ENCODE measurements around the gene KCNK3.
"Not testable (repeated sequence)": the region's sequence is repeated elsewhere in the genome, so short reads cannot be mapped to it uniquely, and the experiment has no call there.

The KCNK3 gene

DNA sequence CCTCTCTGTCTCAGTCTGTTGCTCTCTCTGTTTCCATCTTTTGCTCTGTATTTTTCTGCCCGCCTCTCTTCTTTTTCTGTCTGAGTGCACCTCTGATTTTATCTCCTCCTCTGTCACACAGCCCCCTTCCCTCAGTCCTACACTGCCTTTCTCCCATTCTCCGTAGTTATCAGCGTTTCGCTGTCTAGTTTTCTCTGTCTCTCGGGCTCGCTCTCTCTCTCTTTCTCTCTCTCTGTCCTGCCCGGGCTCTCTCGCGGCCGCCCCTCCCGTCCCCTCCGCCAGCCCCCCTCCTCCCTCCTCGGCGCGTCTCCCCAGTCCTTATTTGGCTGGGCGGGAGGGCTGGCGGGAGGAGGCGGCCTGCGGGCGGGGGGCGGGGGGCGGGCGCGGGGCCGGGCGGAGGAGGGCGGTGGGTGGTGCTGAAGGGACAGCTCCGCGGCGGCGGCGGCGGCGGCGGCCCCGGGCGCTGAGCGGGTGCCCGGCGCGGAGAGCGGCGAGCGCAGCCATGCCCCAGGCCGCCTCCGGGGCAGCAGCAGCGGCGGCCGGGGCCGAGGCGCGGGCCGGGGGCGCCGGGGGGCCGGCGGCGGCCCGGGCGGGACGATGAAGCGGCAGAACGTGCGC lies at the start of gene KCNK3:
KCNK3 (plus strand) TSS at position 444 of the 618 bp plus-strand sequence; CDS start at position 598, 154 bp downstream.
- DNase-seq (ENCODE audit: extremely low read depth in 1 of 2, low read depth in 1 of 2), result peak in 1 of 2 donors; percentile 11

DNA sequence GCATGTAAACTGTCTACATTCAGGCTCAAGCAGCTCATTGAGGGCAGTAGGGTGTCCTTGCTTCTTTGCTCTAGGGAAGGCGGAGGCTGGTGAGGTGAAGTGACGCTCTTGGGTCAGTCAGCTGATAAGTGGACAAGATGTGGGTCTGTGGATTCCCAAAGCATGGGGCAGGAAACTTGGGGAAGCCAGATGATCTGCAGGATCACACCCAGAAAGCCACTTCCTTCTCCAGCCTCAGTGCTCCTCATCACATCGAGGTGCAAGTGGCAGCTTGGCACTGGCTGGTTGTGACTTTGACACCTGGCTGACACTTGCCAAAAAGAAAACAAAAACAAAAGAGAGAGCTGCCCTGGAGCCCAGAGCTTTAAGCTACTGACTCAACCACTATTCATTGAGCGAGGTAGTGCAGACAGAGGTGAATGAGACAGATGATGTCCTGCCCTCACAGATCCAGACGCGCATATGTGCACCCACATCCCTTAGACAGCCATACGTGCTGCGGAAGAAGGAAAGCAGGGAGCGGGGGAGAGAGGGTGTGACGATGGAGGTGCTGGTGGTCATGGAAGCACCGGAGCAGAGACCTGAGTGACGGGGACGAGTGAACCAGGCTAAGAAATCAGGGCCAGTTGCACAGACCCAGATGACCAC lies 48.2 kb upstream of the KCNK3 start:
- no peak for DNase-seq (ENCODE audit: extremely low read depth in 1 of 2, low read depth in 1 of 2)

DNA sequence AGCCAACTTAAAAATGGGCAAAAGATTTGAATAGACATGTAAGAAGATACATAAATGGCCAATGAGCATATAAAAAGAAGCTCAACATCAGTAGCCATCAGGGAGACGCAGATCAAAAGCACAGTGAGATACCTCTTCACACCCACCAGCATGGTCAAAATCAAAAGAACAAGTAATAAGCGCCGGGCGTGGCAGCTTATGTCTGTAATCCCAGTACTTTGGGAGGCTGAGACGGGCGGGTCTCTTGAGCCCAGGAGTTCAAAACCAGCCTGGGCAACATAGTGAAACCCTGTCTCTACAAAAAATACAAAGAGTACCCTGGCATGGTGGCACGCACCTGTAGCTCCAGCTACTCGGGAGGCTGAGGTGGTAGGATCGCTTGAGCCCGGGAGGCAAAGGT lies 46.8 kb upstream of the KCNK3 start:
- DNase-seq (ENCODE audit: extremely low read depth in 1 of 2, low read depth in 1 of 2), result no peak

DNA sequence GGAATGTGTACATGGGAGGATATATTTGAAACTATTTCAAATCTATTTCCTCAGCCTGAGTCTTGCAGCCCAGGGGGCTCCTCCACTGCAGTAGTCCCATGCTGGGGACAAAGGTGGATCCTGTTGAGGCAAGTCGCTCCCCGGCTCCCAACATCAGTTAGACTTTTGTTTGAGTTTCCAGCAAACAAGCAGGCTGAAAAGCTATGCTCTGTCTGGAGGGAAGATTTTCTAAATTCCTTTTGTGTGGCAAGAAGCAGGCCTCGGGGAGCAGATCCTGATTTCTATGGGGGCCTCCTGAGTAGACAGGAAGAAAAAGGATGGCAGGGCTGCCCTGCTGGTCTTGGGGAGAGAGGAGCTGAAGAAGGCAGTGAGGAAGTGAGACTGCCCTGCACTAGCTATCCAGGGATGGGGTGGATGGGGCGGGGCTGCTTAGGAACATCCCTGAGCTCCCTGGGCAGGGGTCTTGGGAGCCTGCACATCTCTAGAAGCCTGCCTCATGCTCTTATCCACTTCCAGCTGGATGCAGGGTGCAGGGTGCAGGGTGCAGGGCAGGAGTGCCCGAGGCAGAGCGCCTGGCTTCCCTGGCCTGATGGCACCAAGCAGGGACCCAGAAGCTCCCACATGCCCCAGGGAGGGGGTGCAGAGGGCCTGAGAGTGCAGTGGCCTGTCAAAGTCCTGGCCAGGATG lies 45.4 kb upstream of the KCNK3 start:
- DNase-seq (ENCODE audit: extremely low read depth in 1 of 2, low read depth in 1 of 2), result no peak

DNA sequence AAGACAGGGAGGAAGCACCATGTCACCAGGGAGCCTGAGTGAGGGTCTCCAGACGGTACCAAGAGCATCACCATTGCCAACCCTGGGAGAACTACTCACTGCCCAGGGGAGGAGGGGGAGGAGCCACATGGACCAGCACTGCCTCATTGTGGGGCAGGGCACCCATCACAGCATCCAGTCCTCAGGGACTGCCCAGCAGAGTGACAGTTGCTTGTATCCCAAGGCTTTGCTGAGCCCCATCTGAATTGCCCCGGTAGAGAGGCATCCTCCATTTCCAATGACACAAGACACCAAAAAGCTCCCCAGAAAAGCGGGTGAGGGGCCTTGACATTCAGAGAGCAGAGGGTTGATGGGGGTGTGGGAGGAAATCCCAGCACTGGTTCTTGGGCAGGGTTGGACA lies 44.5 kb upstream of the KCNK3 start:
- DNase-seq (ENCODE audit: extremely low read depth in 1 of 2, low read depth in 1 of 2), result no peak

DNA sequence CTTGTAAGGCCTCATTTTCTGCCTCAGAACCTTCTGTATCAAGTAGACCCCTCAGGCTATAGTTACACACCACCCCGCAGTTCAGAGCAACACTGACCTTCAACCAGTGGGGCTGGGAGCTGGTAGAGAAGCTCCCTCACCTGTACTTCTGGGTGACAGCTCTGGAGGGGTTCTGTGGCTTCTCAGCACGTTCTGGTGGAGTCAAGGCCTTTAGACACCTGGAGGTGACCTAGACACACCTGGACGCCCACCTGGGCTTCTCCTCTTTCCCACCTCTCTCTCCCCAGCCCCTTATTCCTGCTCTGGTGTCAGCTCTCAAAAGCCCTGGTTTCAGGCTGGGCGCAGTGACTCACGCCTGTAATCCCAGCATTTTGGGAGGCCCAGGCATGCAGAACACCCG lies 44.0 kb upstream of the KCNK3 start:
- no peak for DNase-seq (ENCODE audit: extremely low read depth in 1 of 2, low read depth in 1 of 2)

DNA sequence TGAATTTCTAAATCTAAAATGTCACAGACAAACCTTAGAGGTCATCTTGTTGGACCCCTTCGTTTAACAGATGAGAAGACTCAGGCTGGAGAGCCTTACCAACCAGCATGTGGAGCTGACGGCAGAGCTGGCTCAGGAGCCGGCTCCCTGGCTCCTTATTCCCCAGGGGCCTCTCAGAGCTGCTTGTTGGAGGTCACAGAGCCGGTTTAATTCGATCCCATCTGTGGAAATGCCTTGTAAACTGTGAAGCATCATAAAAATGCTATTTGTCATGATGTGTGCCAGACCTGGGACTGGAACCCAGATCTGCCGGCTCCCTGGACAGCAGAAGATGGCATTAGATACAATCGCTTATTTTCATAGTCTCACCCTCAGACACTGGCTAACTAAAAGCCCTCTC lies 43.2 kb upstream of the KCNK3 start:
- DNase-seq (ENCODE audit: extremely low read depth in 1 of 2, low read depth in 1 of 2), result no peak

DNA sequence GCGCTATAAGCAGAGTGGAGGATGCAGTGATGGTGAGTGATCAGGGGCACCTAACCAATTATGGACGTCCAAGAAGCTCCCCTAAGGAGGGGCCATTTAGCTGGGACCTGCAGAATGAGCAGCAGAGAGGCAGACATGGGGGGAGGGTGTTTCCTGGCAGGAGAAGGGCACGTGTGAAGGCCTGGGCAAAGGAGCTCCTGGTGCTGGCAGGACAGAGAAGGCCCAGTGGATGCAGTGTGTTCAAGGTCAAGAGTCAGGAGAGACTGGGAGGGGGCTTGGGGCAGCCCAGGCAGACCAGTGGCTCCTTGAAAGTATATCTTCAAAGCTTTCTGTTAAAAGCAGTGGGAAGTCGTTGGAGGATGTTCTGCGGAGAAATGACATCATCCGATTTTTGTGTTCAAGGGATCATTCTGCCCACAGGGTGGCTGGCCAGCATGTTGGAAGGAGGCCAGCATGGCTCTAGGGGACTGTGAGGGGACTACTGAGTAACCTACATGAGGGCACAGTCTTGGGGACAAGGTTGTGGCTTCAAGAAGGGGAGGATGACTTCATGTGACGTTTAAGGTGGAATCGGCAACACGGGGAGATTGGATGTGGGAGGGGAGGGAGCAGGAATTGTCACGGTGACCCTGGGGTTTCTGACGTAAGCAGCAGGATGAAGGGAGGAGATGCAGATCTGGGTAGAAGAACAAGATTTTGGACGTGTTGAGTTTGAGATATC lies 42.4 kb upstream of the KCNK3 start:
- DNase-seq (ENCODE audit: extremely low read depth in 1 of 2, low read depth in 1 of 2), result no peak

DNA sequence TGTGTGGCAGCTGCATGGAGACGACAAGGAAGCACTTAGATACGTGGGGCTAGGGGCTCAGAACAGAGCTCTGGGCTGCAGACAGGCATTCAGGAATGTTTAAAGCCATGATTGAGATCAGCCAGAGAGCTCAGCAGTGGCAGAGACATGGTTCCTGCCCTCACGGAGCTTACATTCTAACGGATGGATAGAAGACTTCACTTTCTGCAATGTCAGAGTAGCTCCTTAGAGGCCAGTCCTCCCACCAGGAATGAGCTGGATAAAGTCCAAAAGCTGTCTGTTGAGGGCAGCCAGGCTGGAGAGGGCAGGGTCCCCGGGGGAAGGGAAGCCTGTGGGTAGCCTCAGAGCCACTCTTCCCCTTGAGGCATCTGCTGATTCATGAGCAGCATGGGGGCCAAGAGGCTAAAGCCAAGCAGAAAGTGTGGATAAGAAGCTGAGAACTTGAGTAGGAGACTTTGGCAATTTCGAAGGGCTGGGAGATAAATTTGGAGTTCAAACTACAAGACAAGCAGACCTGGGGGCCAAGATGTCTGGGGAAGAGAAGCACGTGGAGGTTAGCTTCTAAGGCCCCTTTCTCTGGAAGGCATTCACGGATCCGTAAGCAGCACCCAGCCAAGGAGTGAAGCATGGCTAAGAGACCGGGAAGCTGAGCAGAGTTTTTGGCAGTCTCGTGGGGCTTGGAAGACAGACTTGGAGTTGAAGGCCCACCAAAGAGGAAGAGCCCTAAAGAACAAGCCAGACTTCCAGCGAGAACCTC lies 41.6 kb upstream of the KCNK3 start:
- DNase-seq (ENCODE audit: extremely low read depth in 1 of 2, low read depth in 1 of 2), result no peak

DNA sequence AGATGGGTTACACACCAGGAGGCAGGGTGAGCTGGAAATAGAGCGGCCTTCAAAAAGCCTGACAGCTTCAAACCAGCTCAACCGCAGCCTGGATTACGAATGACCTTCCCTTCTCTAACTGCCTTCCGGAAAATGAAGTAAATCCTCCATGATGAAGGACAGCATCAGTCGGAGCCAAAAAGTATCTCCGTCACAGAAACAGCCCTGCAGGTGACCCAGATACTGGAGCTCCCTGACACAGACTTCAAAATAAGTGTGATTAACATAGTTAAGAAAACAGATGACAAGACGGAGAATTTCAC lies 41.1 kb upstream of the KCNK3 start:
- DNase-seq (ENCODE audit: extremely low read depth in 1 of 2, low read depth in 1 of 2), result no peak

DNA sequence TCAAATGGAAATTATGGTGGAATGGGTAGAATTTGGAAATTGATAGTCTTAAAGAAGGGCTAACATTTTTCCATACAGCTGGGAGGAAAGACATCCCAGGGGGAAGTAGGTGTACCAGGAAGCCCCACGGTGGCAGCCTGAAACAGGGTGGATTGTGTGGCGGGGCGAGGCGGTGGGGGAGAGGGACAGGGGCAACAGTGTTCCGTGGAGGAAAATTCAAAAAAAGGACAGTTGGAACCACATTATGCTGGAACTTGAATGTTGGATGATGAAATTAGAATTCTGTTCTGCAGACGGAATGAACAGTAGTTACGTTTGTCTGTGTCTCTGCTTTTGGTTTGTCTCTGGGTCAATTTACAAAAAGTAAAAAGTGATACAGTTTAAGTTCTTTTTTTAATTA lies 40.7 kb upstream of the KCNK3 start:
- DNase-seq (ENCODE audit: extremely low read depth in 1 of 2, low read depth in 1 of 2), result no peak

DNA sequence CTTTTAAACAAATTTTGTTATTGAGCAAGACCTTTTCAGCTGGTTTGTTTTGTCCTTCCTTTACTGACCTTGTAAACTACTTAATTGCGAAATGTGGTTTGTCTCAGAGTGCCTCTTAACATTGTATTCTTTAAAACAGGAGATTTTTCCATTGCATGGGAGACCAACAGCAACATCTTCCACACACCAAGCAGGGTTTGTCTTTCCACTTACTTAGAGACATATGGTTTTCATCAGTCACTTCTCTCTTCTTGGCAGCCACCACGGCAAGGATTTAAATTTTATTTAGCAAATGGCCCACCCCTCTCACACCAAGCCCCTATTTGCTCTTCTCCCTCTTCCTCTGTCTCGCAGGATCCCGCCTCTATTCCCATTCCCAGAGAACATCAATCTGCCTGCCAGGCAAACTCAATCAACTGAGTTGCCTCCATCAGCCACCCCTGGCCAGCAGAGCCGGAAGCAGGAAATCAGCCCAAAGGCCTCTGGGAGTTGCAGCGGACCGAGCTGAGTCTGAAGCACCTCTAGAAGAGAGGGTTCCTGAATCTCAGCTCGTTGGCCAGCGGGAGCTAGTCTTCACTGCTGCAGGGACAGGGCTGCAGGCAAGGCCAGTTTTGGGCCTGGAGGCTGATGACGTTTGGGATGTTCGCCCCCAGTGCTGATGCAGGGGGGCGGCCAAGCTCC lies 40.0 kb upstream of the KCNK3 start:
- no peak for DNase-seq (ENCODE audit: extremely low read depth in 1 of 2, low read depth in 1 of 2)

DNA sequence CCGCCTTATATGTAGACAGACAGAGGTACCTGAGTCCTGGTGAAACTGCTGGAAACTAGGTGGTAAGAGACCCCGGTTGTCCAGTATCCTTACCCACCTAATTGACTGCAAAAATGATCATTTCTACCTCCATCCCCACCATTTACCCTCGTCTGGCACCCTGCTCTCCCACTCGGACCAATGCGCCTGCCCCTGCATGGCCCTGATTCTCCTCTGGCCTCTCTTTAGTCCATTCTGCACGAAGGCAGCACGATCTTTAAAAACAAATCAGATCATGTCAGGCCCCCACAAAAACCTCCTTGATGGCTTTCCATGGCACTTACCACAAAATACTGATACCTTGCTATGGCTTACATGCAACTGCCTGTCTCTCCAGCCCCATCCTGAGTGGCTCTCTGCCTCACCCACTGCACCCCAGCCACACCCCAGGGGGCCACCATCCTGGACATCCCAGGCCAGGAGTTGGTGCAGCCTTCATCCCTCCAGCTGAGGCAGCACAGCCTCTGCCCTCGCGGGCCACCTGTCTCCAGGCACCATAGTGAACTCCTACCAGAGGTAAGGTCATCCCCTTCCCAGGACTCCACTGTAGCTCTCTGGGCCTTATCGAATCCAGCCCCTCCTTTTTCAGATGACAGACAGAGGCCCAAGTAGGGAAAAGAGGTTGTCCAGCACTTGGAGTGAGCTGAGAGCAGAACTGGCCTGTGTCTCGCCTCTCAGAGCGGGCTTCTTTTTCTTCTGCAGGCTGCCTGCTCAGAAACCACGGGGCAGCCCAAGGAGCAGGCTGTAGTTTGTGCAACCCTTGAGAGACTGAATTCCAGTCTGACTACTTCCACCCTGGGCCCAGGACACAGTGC lies 39.1 kb upstream of the KCNK3 start:
- no peak for DNase-seq (ENCODE audit: extremely low read depth in 1 of 2, low read depth in 1 of 2)

DNA sequence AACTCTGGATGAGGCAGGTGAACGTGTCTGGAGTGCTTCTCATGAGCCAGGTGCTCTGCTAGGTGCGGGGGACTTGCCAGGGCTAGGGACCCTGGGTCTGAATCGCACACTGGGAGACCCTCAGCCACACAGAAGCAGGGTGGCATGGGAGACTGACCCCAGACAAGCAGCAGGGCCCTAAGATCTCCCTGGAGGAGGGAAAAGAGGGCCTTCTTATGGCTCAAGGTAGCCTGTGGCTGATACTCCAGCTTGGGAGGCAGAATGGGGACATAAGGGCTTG lies 38.5 kb upstream of the KCNK3 start:
- DNase-seq (ENCODE audit: extremely low read depth in 1 of 2, low read depth in 1 of 2), result no peak

DNA sequence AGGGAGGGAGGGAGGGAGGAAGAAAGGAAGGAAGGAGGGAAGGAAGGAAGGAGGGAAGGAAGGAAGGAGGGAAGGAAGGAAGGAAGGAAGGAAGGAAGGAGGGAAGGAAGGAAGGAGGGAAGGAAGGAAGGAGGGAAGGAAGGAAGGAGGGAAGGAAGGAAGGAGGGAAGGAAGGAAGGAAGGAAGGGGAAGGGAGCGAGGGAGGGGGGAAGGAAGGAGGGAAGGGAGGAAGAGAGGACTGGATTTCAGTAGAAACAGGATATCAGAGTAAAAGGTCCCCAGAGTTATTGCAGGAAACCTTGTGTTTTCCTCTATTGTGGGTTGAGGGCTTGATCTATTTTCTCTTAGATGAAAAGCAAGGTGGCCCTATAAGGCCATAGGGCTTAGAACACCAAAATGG lies 37.4 kb upstream of the KCNK3 start:
- not testable (repeated sequence) for DNase-seq (ENCODE audit: extremely low read depth in 1 of 2, low read depth in 1 of 2)

DNA sequence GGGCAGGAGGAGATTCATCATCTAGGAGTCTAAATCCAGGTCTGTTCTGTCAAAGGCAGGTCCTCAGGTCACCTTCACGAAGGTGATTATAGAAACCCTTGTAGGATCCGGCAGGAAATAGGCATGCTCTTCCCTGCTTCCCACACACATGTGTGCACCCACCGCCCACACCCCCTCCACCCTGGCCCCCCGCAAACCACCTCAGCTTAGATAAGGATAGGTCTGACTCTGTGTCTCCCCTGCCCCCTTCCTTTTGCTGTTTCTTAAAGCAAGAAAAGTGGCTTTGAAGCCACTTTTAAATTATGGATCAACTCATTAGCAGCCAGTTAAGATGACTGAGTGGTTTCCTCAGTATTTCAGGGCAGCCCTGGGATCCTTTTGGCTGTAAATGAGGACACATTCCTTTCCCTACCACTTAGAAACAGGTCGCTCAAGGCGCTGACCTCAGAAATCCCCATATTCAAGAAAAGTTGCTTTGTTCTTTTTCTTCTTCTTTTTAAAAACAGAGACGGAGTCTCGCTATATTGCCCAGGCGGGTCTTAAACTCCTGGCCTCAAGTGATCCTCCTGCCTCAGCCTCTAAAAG lies 36.8 kb upstream of the KCNK3 start:
- DNase-seq (ENCODE audit: extremely low read depth in 1 of 2, low read depth in 1 of 2), result no peak

DNA sequence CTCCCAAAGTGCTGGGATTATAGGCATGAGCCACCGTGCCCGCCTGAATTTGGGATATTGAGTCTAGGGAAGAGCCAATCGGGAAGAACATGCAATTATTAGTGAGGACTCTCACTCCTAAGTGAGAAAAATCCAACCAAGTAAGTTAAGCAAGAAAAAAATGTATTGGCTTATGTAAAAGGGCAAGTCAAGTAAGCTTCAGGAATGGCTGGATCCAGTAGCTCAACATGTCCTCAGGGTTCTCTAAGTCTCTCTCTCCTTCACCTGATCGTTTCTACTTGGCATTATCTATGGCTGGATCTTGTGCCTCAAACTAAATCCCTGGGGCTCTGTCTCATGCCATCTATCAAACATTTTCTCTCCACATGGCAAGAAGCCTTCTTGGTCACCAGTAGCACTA lies 35.3 kb upstream of the KCNK3 start:
- DNase-seq (ENCODE audit: extremely low read depth in 1 of 2, low read depth in 1 of 2), result no peak

DNA sequence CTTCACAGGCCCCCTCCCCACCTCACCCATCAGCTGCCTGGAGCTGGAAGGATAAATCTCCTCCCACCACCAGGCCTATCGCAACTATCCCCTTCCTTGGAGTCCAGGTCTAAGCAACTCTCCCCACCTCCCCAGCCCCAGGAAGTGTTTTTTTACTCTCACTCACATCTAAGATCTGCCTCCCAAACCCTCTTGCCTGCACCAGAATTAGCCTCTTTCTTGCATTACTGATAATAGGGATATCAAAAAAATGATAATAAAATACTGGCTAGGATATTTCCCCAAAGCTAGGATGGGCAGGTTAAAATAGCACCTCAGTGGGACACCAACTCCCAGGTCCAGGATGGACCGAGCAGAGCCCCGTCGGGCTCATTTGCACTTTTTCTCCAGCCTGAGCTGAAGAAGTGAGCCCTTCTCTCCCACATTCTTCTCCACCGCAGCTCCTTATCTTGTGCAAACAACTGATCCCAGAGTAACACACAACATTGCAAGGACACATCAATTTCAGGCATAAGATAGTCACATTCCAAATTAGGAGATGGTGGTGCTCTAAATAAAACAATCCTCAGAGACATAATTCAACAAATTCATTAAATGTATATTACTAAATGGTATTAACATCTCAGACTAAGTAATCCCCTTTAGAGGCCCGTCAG lies 33.7 kb upstream of the KCNK3 start:
- DNase-seq (ENCODE audit: extremely low read depth in 1 of 2, low read depth in 1 of 2), result no peak

DNA sequence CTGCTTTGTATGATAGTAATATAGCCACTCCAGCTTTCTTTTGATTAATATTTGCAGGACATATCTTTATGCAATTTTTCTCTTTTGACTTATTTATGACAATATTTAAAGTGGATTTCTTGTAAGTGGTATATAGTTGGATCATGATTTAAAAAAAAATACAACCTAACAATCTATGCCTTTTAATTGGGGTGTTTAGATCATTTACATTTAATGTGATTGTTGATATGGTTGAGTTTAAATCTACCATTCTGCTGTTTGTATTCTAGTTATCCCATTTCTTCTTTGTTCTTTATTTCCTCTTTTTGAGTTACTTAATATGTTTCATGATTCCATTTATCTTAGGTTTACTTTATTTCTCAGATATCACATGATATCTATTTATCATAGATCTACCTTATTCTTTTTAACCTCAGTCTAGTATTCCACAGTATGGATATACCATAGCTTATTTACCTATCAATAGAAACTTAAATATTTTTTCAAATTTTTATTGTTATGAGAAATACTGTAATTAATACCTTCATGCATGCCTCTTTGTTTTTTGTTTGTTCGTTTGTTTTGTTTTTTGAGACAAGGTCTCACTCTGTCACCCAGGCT lies 32.1 kb upstream of the KCNK3 start:
- DNase-seq (ENCODE audit: extremely low read depth in 1 of 2, low read depth in 1 of 2), result no peak
